H1 (cell line): ENCODE data around the gene ODC1. TPM values are rescaled to one million over a fixed set of nuclear protein-coding genes. Genes with fewer than 3 reads are reported as not detected.

Experiments
- CTCF ChIA-PET: fragments of 300-600 bp; sonication (Branson Sonifier 250); formaldehyde crosslinking; loops from one replicate; lab custom pipeline; 2021; ENCODE audit not compliant: partially characterized antibody; lab: Charles Lee
- POLR2A ChIA-PET: fragments of 300-600 bp; sonication (Branson Sonifier 250); formaldehyde crosslinking; loops from one replicate; lab custom pipeline; 2021; ENCODE audit warnings: inconsistent platforms; ENCODE audit not compliant: partially characterized antibody; lab: Charles Lee
- DNase-seq, 2 experiments: peaks; one replicate each; pipeline versions ENCODE4 v3.0.0 to v3.0.0-alpha.2; 2010 to 2022; ENCODE audit warnings: low spot score in 2 of 2, low read depth in 1 of 2, mixed read lengths in 1 of 2
- FAIRE-seq: peaks from 2 replicates; lab custom pipeline; 2011; peaks lifted over from hg19 to GRCh38; lab: Jason Lieb, UNC
- H2AFZ ChIP-seq: 2 replicates; pipeline ENCODE4 v1.8.1; 2012; ENCODE audit warnings: low read length, inconsistent platforms
- H2AK5ac ChIP-seq: 2 replicates; pipeline ENCODE4 v1.6.1; 2013; ENCODE audit warnings: low read depth, low read length
- H2BK120ac ChIP-seq: replicated peaks from 2 replicates; pipeline ENCODE3; 2013; ENCODE audit warnings: low read depth, low read length, inconsistent platforms
- H2BK12ac ChIP-seq: 2 replicates; pipeline ENCODE4 v1.6.1; 2013; ENCODE audit warnings: low read depth, low read length
- H2BK15ac ChIP-seq: 2 replicates; pipeline ENCODE4 v1.6.1; 2013; ENCODE audit warnings: low read length
- H2BK20ac ChIP-seq: 2 replicates; pipeline ENCODE4 v1.6.1; 2013; ENCODE audit warnings: low read length
- H2BK5ac ChIP-seq: 2 replicates; pipeline ENCODE4 v1.6.1; 2013; ENCODE audit warnings: low read depth, low read length
- H3K14ac ChIP-seq: 2 replicates; pipeline ENCODE4 v1.6.1; 2013; ENCODE audit warnings: inconsistent platforms; ENCODE audit not compliant: insufficient read length
- H3K18ac ChIP-seq: 2 replicates; pipeline ENCODE4 v1.6.1; 2013; ENCODE audit warnings: low read length; ENCODE audit errors: extremely low read depth
- H3K23ac ChIP-seq: 2 replicates; pipeline ENCODE4 v1.6.1; 2013; ENCODE audit warnings: inconsistent platforms; ENCODE audit not compliant: insufficient read length
- H3K23me2 ChIP-seq: 2 replicates; pipeline ENCODE4 v1.6.1; 2013; ENCODE audit warnings: low read depth, low read length
- H3K27ac ChIP-seq: 2 replicates; pipeline ENCODE4 v1.6.1; 2011; ENCODE audit warnings: low read depth, low read length, inconsistent platforms
- H3K27me3 ChIP-seq, 4 experiments: replicated peaks in 1 of 4; 1 replicate in 1 of 4; 2 replicates in 3 of 4; pipeline versions ENCODE4 v1.6.1 to v1.8.1; 2011 to 2013; ENCODE audit warnings: low read length in 3 of 4, mild to moderate bottlenecking in 3 of 4, inconsistent platforms in 2 of 4, mixed read lengths in 2 of 4, moderate library complexity in 1 of 4; ENCODE audit not compliant: control insufficient read depth in 3 of 4, insufficient read depth in 3 of 4; ENCODE audit errors: extremely low read depth in 1 of 4
- H3K36me3 ChIP-seq, 4 experiments: 2 replicates each; pipeline versions ENCODE4 v1.6.1 to v1.8.1; 2011 to 2013; ENCODE audit warnings: mild to moderate bottlenecking in 4 of 4, low read length in 3 of 4, moderate library complexity in 2 of 4, control low read depth in 1 of 4, inconsistent platforms in 1 of 4; ENCODE audit not compliant: insufficient read depth in 4 of 4, control insufficient read depth in 2 of 4
- H3K4ac ChIP-seq: replicated peaks from 2 replicates; pipeline ENCODE3; 2013; ENCODE audit warnings: low read length, low read depth, mixed read lengths, inconsistent platforms; ENCODE audit not compliant: insufficient read length
- H3K4me1 ChIP-seq, 4 experiments: replicated peaks in 1 of 4; 1 replicate in 1 of 4; 2 replicates in 3 of 4; pipeline versions ENCODE4 v1.6.1 to v1.8.1; 2011 to 2013; ENCODE audit warnings: low read length in 3 of 4, inconsistent platforms in 2 of 4, mixed read lengths in 1 of 4; ENCODE audit not compliant: insufficient read depth in 4 of 4, control insufficient read depth in 3 of 4
- H3K4me2 ChIP-seq, 2 experiments: 2 replicates each; pipeline versions ENCODE4 v1.6.1 to v1.8.1; 2011 to 2013; ENCODE audit warnings: low read depth in 2 of 2, low read length in 2 of 2, control low read depth in 1 of 2, inconsistent platforms in 1 of 2, mild to moderate bottlenecking in 1 of 2; ENCODE audit not compliant: insufficient read depth in 1 of 2
- H3K4me3 ChIP-seq, 4 experiments: fragments of 200-600, 300-600 bp in 1 of 4; sonication (generic), shearing (Covaris generic), sonication (Bioruptor Twin) in 1 of 4; 2 replicates each; pipeline versions ENCODE4 v1.5.1 to v1.8.1; 2011 to 2016; ENCODE audit warnings: low read length in 4 of 4, low read depth in 3 of 4, control low read depth in 2 of 4, inconsistent platforms in 2 of 4, mild to moderate bottlenecking in 2 of 4, mixed read lengths in 1 of 4, moderate library complexity in 1 of 4; ENCODE audit not compliant: insufficient read depth in 2 of 4; ENCODE audit errors: extremely low read depth in 1 of 4
- H3K56ac ChIP-seq: replicated peaks from 2 replicates; pipeline ENCODE3; 2013; ENCODE audit warnings: low read depth, mild to moderate bottlenecking, mixed read lengths, low read length, inconsistent platforms; ENCODE audit not compliant: insufficient read length
- H3K79me1 ChIP-seq: 2 replicates; pipeline ENCODE4 v1.6.1; 2013; ENCODE audit warnings: low read depth, low read length, control low read depth
- H3K79me2 ChIP-seq, 2 experiments: 2 replicates each; pipeline versions ENCODE4 v1.6.1 to v1.8.1; 2012 to 2013; ENCODE audit warnings: low read length in 2 of 2, mild to moderate bottlenecking in 2 of 2, inconsistent platforms in 1 of 2; ENCODE audit not compliant: insufficient read depth in 2 of 2, control insufficient read depth in 1 of 2
- H3K9ac ChIP-seq, 4 experiments: replicated peaks in 1 of 4; 1 replicate in 1 of 4; 2 replicates in 3 of 4; pipeline versions ENCODE4 v1.6.1 to v1.8.1; 2011 to 2013; ENCODE audit warnings: low read depth in 3 of 4, low read length in 3 of 4, control low read depth in 2 of 4, mild to moderate bottlenecking in 2 of 4, moderate library complexity in 2 of 4, inconsistent platforms in 1 of 4; ENCODE audit errors: extremely low read depth in 1 of 4
- H3K9me3 ChIP-seq, 2 experiments: 2 replicates each; pipeline versions ENCODE4 v1.6.1 to v1.8.1; 2012 to 2013; ENCODE audit warnings: mild to moderate bottlenecking in 2 of 2, moderate library complexity in 2 of 2, control low read depth in 1 of 2, inconsistent platforms in 1 of 2, low read depth in 1 of 2, low read length in 1 of 2, mixed read lengths in 1 of 2; ENCODE audit not compliant: insufficient read depth in 2 of 2
- H4K20me1 ChIP-seq, 2 experiments: replicated peaks in 1 of 2; 2 replicates each; pipeline versions ENCODE3 to v1.8.1; 2011 to 2013; ENCODE audit warnings: inconsistent platforms in 2 of 2, low read length in 2 of 2, mild to moderate bottlenecking in 1 of 2; ENCODE audit not compliant: insufficient read depth in 2 of 2, control insufficient read depth in 1 of 2
- H4K5ac ChIP-seq: 2 replicates; pipeline ENCODE4 v1.6.1; 2013; ENCODE audit warnings: low read length, low read depth, mixed read lengths, inconsistent platforms; ENCODE audit not compliant: insufficient read length
- H4K8ac ChIP-seq: 2 replicates; pipeline ENCODE4 v1.8.0; 2013; ENCODE audit warnings: mild to moderate bottlenecking, moderate library complexity, low read length, inconsistent platforms; ENCODE audit not compliant: insufficient read depth; ENCODE audit errors: extremely low read depth
- H4K91ac ChIP-seq: replicated peaks from 2 replicates; pipeline ENCODE3; 2013; ENCODE audit warnings: low read length, mixed read lengths, inconsistent platforms; ENCODE audit not compliant: insufficient read length
- HDAC2 ChIP-seq, 2 experiments: fragments of 300-600 bp in 1 of 2; sonication (generic) in 1 of 2; IDR thresholded peaks; 2 replicates each; pipeline ENCODE4 v1.6.1; 2011 to 2012; ENCODE audit warnings: low read depth in 2 of 2, low read length in 2 of 2, mild to moderate bottlenecking in 2 of 2, moderate library complexity in 2 of 2, borderline replicate concordance in 1 of 2, inconsistent platforms in 1 of 2
- NANOG ChIP-seq: IDR thresholded peaks from 2 replicates; pipeline ENCODE4 v1.6.1; 2011; ENCODE audit warnings: low read length, low read depth, mild to moderate bottlenecking, inconsistent platforms; ENCODE audit not compliant: insufficient read depth, poor library complexity, severe bottlenecking
- POLR2A ChIP-seq, 2 experiments: IDR thresholded peaks; 1 replicate in 1 of 2; 2 replicates in 1 of 2; pipeline ENCODE4 v1.6.1; 2011; ENCODE audit warnings: low read depth in 2 of 2, low read length in 2 of 2, mild to moderate bottlenecking in 2 of 2; ENCODE audit errors: control extremely low read depth in 1 of 2
- RXRA ChIP-seq: IDR thresholded peaks from 2 replicates; pipeline ENCODE4 v1.6.1; 2011; ENCODE audit warnings: low read depth, mild to moderate bottlenecking, low read length, moderate library complexity; ENCODE audit not compliant: insufficient read depth
- SP4 ChIP-seq: IDR thresholded peaks from 2 replicates; pipeline ENCODE4 v1.6.1; 2012; ENCODE audit warnings: low read length, inconsistent platforms
- WGBS, 2 experiments: shearing (Covaris generic) in 1 of 2; methylation state at CpG; one replicate each; pipeline versions ENCODE4 v1.1.6 to v1.1.7; 2013 to 2015; ENCODE audit warnings: low lambda C conversion rate in 2 of 2, mixed read lengths in 2 of 2, inconsistent platforms in 1 of 2, low coverage in 1 of 2, missing lambda C conversion rate in 1 of 2; ENCODE audit not compliant: insufficient replicate concordance in 2 of 2, insufficient coverage in 1 of 2, insufficient read length in 1 of 2; ENCODE audit errors: extremely low coverage in 1 of 2, missing lambda C conversion rate in 1 of 2; 5-methylcytosine and 5-hydroxymethylcytosine counted together
- polyA plus RNA-seq, 7 experiments: library from polyadenylated mRNA; depleted of rRNA in 3 of 7; stranded (reverse) in 5 of 7; unstranded in 2 of 7; fragments of >200 nt in 5 of 7; fragments of 200-250 nt in 2 of 7; gene quantifications; 1 replicate in 5 of 7; 2 replicates in 1 of 7; 4 replicates in 1 of 7; pipeline versions ENCODE4 v1.2.1 to v1.2.3, GENCODE V29; 2011 to 2013; ENCODE audit warnings: missing spikeins in 2 of 7, mixed read lengths in 2 of 7
- total RNA-seq: library from RNA; stranded (reverse); fragmentation: NEBNext Ultra II Directional; extraction: Animal tissue kit (Norgen Biotek cat#: 25700); gene quantifications from 2 replicates; pipeline ENCODE4 v1.2.1, GENCODE V29; 2021

Gene ODC1
- total and polyA plus RNA-seq, 2 of the 8 experiments (the other 6 are each of a cell fraction or from before 2014, with no cell fraction given) = 57.2 to 76.7 TPM

DNA sequence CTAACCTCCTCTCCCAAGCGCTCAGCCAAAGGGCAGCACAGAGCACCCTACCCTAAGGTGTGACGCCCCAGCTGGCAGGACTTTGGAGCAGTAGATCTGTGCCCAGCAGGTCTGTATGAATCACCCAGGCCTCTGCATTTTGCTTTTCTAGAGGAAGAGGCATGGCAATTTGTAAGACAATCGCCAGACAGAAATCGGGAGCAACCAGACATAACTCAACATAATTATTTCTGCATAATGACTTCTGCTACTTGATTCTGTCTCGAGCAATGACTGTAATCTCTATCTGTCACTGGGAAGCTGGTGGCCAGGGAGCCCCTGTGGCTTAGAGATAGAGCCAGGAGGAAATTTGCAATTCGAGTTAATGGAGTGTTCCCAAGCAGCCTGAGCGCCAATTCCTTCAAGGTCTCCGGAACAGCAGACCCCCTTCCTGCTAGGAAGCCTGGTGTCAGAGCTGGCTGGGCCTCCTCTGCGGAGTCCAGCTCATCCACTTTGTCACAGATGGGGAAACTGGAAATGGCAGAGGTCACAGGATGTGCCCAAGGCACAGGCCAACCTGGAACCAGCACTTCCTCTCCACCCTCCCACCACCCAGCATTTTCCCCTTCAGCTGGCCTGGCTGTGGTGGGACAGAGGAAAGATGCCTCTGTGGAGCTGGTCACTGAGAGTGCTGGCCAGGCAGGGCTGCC is 55.0 kb downstream of the ODC1 start:
- no peaks in the 10 kb centered on the region for H4K20me1 ChIP-seq
- H3K79me1 ChIP-seq = no peaks in the 10 kb centered on the region; the same call in 1 of the 2 replicates
- no peak overlapping the region; the same call in 1 of the 2 replicates for H2BK15ac ChIP-seq
- H2BK5ac ChIP-seq = 0 out of 2 replicates have a peak overlapping the region, but pooled peaks have one; percentile 40
- POLR2A ChIA-PET = interaction anchor here (1.0 kb wide), 1 partner anchor 25 kb away, joined by 4 read pairs; no protein-coding TSS in a partner anchor
- peak overlapping the region; percentile 10; the same call in 1 of the 2 replicates for H2AK5ac ChIP-seq
- no peak overlapping the region; the same call in 1 of the 2 replicates for H4K8ac ChIP-seq
- H2BK20ac ChIP-seq = no peak overlapping the region
- H2BK12ac ChIP-seq = no peak overlapping the region
- TF ChIP-seq POLR2A (IDR thresholded peaks at IDR 0.05; ENCODE audit: control extremely low read depth in 1 of 2, low read depth in 2 of 2, low read length in 2 of 2) (no peak), HDAC2 (IDR thresholded peaks at IDR 0.05; ENCODE audit: borderline replicate concordance in 1 of 2, low read depth in 2 of 2, low read length in 2 of 2) (no peak), SP4 (no peak), RXRA (no peak), NANOG (no peak)
- no peaks in the 10 kb centered on the region for H3K79me2 ChIP-seq
- peak overlapping the region in 1 of 2 experiments; percentile 28; a peak in 2 of 4 replicates for H3K4me2 ChIP-seq
- H3K9ac ChIP-seq = no peak overlapping the region
- no peak overlapping the region for H3K27ac ChIP-seq
- H3K18ac ChIP-seq = peak overlapping the region; percentile 21; the same call in 1 of the 2 replicates
- H3K4ac ChIP-seq = no peak overlapping the region
- H3K9me3 ChIP-seq = no peaks in the 10 kb centered on the region
- H2BK120ac ChIP-seq = no peak overlapping the region
- no peaks in the 10 kb centered on the region for H3K36me3 ChIP-seq
- CTCF ChIA-PET = interaction anchor here (0.5 to 6.3 kb wide), 9 partner anchors 10 to 122 kb away, joined by 3 to 48 read pairs (median 4); no protein-coding TSS in a partner anchor
- H3K23ac ChIP-seq = no peak overlapping the region
- no peak overlapping the region for H4K91ac ChIP-seq
- peaks cover 4 to 14% (median 6%) of the 10 kb centered on the region in 4 experiments; a peak in 5 of 7 replicates for H3K4me1 ChIP-seq
- no peak for DNase-seq
- no peak overlapping the region for H3K4me3 ChIP-seq
- FAIRE-seq = no peak
- no peak overlapping the region for H3K14ac ChIP-seq
- H3K23me2 ChIP-seq = no peaks in the 10 kb centered on the region
- H3K56ac ChIP-seq = no peak overlapping the region
- no peak overlapping the region for H2AFZ ChIP-seq
- no peaks in the 10 kb centered on the region for H3K27me3 ChIP-seq
- WGBS, 2 experiments = 68% methylated on average over 9 of the region's 9 CpGs; no CpG with 5 or more reads in 1 of the 2 experiments
- no peak overlapping the region for H4K5ac ChIP-seq
